Activated naive CD4-positive, alpha-beta T cell treated with anti-CD3 and anti-CD28 coated beads, Interleukin-2, amount 10 ng/mL, durations not matched to agents 7 days and 5 days (primary cell): ENCODE results near the gene PRDM2.
A peak's percentile ranks its signal among the peaks of the same experiment; 100 is the strongest.

Experiments
- CTCF ChIA-PET: fragments of 350-600 bp; sonication (Branson Sonifier 250); formaldehyde crosslinking; loops from one replicate; lab custom pipeline; 2021; ENCODE audit warnings: antibody characterized with exemption; lab: Charles Lee
- DNase-seq: peaks from one replicate; pipeline ENCODE4 v3.0.0-alpha.2; 2020
- H3K27ac Mint-ChIP-seq: one replicate; pipeline ENCODE4 v1.8.0; 2021; ENCODE audit warnings: mild to moderate bottlenecking, moderate library complexity, mixed read lengths
- H3K27me3 Mint-ChIP-seq: one replicate; pipeline ENCODE4 v1.8.0; 2021; ENCODE audit warnings: mild to moderate bottlenecking, mixed read lengths
- H3K36me3 Mint-ChIP-seq: one replicate; pipeline ENCODE4 v1.8.0; 2021; ENCODE audit warnings: mixed read lengths
- H3K4me1 Mint-ChIP-seq: one replicate; pipeline ENCODE4 v1.8.0; 2021; ENCODE audit warnings: mixed read lengths
- H3K4me3 Mint-ChIP-seq: one replicate; pipeline ENCODE4 v1.8.0; 2021; ENCODE audit warnings: mild to moderate bottlenecking, moderate library complexity, mixed read lengths
- H3K9me3 Mint-ChIP-seq: one replicate; pipeline ENCODE4 v1.8.0; 2021; ENCODE audit warnings: mixed read lengths

PRDM2 gene

GRCh38 chr1:13784971-13785370, 85.0 kb downstream of the PRDM2 start:
- Mint-ChIP-seq H3K9me3 (no peaks in the 10 kb centered on the region), H3K27me3 (no peaks in the 10 kb centered on the region), H3K27ac (no peak overlapping the region), H3K36me3 (peaks cover 66% of the 10 kb centered on the region), H3K4me1 (peaks cover 16% of the 10 kb centered on the region), H3K4me3 (no peak overlapping the region)
- no peak for DNase-seq
- CTCF ChIA-PET: no interaction called here

GRCh38 chr1:13786541-13786940, 86.6 kb downstream of the PRDM2 start:
- Mint-ChIP-seq H3K27me3 (no peaks in the 10 kb centered on the region), H3K9me3 (no peaks in the 10 kb centered on the region), H3K27ac (no peak overlapping the region), H3K4me1 (peaks cover 12% of the 10 kb centered on the region), H3K4me3 (no peak overlapping the region), H3K36me3 (peaks cover 61% of the 10 kb centered on the region)
- CTCF ChIA-PET: no interaction called here
- DNase-seq: no peak

DNA sequence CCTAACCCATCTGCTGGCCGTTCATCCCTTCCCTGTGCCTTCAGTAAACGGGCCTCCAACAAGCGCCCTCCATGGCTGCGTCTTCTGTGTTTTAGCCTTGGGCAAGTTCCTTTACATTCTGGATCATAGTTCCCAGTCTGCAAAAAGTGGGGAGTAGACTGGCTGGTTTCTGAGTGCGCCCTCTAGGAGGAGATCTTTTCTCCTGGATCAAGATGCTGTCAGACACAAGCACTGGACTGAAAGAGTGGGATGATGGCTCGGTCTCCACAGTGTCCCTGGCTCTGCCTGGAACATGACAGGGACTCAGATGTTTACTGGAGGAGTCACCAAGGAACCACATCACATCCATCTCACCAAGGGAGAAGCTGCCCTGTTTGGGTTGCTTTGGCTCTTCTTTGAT, 88.8 kb downstream of the PRDM2 start:
- DNase-seq: no peak
- Mint-ChIP-seq H3K9me3 (no peaks in the 10 kb centered on the region), H3K27me3 (no peaks in the 10 kb centered on the region), H3K4me3 (no peak overlapping the region), H3K36me3 (peaks cover 44% of the 10 kb centered on the region), H3K4me1 (peaks cover 10% of the 10 kb centered on the region), H3K27ac (peak overlapping the region; percentile 45)
- CTCF ChIA-PET: no interaction called here

DNA sequence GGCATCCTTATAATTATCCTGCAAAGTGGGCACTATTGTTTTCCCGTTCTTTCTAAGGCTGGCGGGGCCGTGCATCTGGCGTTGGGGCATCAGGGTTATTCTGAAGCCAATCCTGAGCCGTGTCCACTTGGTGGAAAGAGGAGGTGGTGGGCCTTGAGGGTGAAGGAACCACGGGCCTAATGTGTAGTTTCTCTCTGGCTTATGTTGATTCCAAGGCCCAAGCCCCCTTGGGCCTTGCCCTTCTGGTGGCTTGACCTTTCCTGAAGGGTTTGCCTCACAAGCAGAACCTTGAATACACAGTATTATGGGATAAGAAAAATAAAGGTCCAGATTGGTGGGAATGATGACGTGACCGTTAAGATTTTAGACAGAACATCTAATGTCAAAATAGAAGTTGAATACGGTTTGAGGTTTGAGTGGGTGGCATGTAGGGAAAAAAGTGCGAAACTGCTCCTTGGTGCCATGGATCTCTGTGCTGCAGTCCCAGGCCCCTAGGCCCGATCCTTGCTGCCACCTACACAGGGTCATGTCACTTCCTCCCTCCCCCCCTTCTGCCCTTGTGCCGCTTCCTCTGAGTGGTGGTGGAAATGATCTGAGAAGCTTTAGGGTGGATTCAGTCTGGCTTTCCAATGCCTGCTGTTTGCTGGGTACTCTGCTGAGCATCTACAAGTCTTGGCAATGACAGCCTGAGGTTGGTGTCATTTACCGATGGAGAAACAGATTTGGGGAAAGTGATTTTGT, 90.5 kb downstream of the PRDM2 start:
- H3K4me1 Mint-ChIP-seq: peaks cover 10% of the 10 kb centered on the region
- no peak overlapping the region for H3K4me3 Mint-ChIP-seq
- no peaks in the 10 kb centered on the region for H3K27me3 Mint-ChIP-seq
- CTCF ChIA-PET: no interaction called here
- peaks cover 44% of the 10 kb centered on the region for H3K36me3 Mint-ChIP-seq
- DNase-seq: no peak
- no peak overlapping the region for H3K27ac Mint-ChIP-seq
- no peaks in the 10 kb centered on the region for H3K9me3 Mint-ChIP-seq

DNA sequence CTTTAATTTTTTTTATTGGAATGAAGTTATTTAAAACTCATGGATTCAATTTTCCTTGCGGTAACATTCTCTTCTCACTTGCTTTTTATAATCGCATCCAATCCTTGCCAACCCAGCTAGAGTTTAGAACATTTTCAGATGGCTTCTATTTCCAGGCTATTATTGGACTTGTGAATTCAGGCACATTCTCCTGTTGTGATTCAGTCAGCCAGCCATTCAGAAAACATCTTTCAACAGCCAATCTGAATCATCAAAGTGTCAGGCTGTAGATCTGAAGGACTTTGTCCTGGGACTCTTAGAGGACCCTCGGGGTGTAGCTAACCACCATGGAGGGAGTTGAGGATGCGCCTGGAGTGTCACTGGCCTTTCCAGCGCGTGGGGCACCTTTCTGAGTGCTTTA, 92.4 kb downstream of the PRDM2 start:
- CTCF ChIA-PET: no interaction called here

DNA sequence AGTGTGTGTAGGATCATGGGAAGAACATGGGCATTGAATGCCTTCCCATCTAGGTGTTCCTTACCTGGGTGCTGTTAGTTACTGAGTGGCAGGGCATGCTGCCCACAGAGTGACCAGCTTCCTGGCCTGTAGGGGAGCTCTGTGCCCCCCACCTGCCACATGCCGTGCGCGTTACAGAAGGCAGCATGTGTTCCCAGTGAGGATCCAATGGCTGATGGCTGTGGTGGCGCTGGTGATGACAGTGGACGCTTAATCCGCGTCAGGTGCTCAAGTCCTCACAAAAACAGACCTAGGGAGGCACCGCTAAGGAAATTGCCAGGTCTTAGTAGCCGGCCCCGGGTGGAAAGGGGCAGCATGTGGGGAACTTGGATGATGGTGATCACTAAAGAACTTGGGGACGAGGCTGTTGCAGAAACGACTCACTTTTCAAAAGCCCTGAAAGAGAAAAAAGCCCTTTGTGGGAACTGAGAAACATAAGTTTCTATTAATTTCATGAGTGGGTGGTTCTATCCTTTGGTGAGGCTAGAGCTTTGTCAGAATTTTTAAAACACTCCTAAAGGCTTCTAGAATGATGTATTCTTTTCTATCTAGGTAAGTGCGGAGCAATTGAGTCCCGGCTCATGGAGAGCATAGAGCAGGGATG, 93.2 kb downstream of the PRDM2 start:
- Mint-ChIP-seq H3K27me3 (no peaks in the 10 kb centered on the region), H3K4me1 (peaks cover 18% of the 10 kb centered on the region), H3K4me3 (no peak overlapping the region), H3K36me3 (peaks cover 40% of the 10 kb centered on the region), H3K9me3 (no peaks in the 10 kb centered on the region), H3K27ac (no peak overlapping the region)
- CTCF ChIA-PET: interaction anchor here (1.3 kb wide), 1 partner anchor 9 kb away, joined by 3 read pairs; no protein-coding TSS in a partner anchor
- no peak for DNase-seq

More for the DNA sequence above, 92.4 kb downstream of the PRDM2 start:
- no peak overlapping the region for H3K27ac Mint-ChIP-seq
- no peaks in the 10 kb centered on the region for H3K27me3 Mint-ChIP-seq
- peaks cover 16% of the 10 kb centered on the region for H3K4me1 Mint-ChIP-seq
- peaks cover 46% of the 10 kb centered on the region for H3K36me3 Mint-ChIP-seq
- H3K9me3 Mint-ChIP-seq: no peaks in the 10 kb centered on the region
- no peak overlapping the region for H3K4me3 Mint-ChIP-seq
- DNase-seq: no peak

- Mint-ChIP-seq H3K4me3 (no peak overlapping the region), H3K36me3 (peaks cover 32% of the 10 kb centered on the region), H3K27ac (no peak overlapping the region), H3K9me3 (no peaks in the 10 kb centered on the region), H3K27me3 (no peaks in the 10 kb centered on the region), H3K4me1 (peaks cover 18% of the 10 kb centered on the region)
- no peak for DNase-seq
- CTCF ChIA-PET: interaction anchor here (1.2 to 1.3 kb wide), 2 partner anchors 10 to 34 kb away, joined by 3 read pairs; no protein-coding TSS in a partner anchor
Observed at GRCh38 chr1:13794231-13795187, 94.5 kb downstream of the PRDM2 start.

DNA sequence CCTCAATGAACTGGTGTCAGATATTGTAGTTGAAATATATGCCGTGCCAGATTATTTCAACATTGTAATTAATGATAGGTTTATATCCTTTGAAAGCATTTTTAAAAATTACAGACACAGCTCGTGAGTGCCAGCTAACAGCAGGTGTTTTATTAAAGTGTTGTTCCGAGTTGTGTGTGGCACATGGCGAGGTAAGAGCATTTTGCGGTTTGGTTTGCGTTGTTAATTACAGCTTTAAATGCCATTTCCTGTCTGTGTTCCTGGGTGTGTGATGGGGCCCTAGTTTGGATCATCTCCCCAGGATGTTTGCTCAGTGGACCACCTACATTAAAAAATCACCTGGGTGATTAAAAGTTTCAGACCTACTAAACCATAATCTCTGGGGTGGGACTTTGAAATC, 97.4 kb downstream of the PRDM2 start:
- DNase-seq: no peak
- Mint-ChIP-seq H3K27me3 (no peaks in the 10 kb centered on the region), H3K27ac (peak overlapping the region; percentile 55), H3K36me3 (peaks cover 25% of the 10 kb centered on the region), H3K4me1 (peaks cover 14% of the 10 kb centered on the region), H3K9me3 (no peaks in the 10 kb centered on the region), H3K4me3 (no peak overlapping the region)
- CTCF ChIA-PET: no interaction called here

- peaks cover 20% of the 10 kb centered on the region for H3K36me3 Mint-ChIP-seq
- H3K4me1 Mint-ChIP-seq: peaks cover 14% of the 10 kb centered on the region
- DNase-seq: no peak
- no peaks in the 10 kb centered on the region for H3K9me3 Mint-ChIP-seq
- CTCF ChIA-PET: no interaction called here
- no peak overlapping the region for H3K27ac Mint-ChIP-seq
- no peak overlapping the region for H3K4me3 Mint-ChIP-seq
- H3K27me3 Mint-ChIP-seq: no peaks in the 10 kb centered on the region
Observed at GRCh38 chr1:13798120-13798519, 98.1 kb downstream of the PRDM2 start.

DNA sequence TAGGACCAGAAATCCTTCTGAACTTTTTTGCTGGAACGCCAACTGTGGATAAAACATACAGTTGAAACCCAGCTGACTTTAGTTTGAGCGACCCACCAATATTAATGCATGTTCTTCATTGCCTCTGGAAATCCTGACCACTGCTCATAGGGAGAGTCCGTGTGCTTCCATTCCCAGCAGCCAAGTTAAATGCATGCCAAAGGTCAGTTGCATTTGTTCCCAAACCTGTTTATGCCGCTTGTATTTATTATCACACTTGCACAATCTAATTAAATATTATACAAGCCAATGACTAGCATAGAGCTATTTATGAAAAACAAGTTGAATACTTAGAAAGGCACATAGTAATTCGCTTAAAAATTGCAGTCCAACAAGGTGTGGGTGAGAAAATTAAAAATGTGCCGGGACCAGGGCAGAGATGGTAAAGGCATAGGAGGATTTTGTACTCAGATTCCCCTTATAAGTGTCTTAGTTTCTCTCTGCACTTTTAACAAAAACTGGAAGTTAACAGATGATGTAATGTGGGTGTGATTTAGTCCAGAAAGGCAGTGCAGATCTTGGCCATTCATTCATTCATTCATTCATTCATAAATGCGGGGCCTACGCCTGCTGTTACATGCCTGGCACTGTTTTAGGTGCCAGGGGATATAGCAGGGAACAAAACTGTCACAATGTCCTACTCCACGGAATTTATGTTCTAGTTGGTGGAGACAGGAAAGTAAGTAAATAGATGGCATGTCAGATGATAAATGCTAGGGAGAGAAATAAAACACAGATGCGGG, 99.7 kb downstream of the PRDM2 start:
- H3K4me1 Mint-ChIP-seq: peaks cover 14% of the 10 kb centered on the region
- no peaks in the 10 kb centered on the region for H3K9me3 Mint-ChIP-seq
- CTCF ChIA-PET: interaction anchor here (0.6 kb wide), 1 partner anchor 84 kb away, joined by 3 read pairs; no protein-coding TSS in a partner anchor
- H3K27me3 Mint-ChIP-seq: no peaks in the 10 kb centered on the region
- no peak for DNase-seq
- H3K4me3 Mint-ChIP-seq: no peak overlapping the region
- peaks cover 15% of the 10 kb centered on the region for H3K36me3 Mint-ChIP-seq
- H3K27ac Mint-ChIP-seq: no peak overlapping the region

DNA sequence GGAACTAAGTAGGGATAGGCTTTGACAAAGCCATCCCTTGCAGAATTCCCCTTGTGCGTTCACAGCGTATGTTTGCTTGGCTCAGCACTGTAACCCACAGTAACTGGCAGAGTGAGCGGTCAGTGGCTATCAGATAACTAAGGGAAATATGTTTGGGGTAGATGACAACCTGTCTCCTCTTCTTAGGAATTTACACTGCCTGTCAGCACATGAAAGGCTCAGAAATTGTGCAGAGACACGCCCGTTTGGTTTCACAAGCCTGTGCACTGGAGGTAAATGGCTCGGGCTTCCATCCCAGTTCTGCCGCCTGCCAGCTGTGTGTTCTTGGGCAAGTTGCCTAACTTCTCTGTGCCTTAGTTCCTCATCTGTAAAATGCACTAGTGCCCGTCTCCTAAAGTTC, 101.2 kb downstream of the PRDM2 start:
- H3K27me3 Mint-ChIP-seq: no peaks in the 10 kb centered on the region
- peaks cover 4% of the 10 kb centered on the region for H3K36me3 Mint-ChIP-seq
- CTCF ChIA-PET: no interaction called here
- H3K4me1 Mint-ChIP-seq: peaks cover 14% of the 10 kb centered on the region
- H3K4me3 Mint-ChIP-seq: no peak overlapping the region
- no peaks in the 10 kb centered on the region for H3K9me3 Mint-ChIP-seq
- H3K27ac Mint-ChIP-seq: no peak overlapping the region
- DNase-seq: no peak

DNA sequence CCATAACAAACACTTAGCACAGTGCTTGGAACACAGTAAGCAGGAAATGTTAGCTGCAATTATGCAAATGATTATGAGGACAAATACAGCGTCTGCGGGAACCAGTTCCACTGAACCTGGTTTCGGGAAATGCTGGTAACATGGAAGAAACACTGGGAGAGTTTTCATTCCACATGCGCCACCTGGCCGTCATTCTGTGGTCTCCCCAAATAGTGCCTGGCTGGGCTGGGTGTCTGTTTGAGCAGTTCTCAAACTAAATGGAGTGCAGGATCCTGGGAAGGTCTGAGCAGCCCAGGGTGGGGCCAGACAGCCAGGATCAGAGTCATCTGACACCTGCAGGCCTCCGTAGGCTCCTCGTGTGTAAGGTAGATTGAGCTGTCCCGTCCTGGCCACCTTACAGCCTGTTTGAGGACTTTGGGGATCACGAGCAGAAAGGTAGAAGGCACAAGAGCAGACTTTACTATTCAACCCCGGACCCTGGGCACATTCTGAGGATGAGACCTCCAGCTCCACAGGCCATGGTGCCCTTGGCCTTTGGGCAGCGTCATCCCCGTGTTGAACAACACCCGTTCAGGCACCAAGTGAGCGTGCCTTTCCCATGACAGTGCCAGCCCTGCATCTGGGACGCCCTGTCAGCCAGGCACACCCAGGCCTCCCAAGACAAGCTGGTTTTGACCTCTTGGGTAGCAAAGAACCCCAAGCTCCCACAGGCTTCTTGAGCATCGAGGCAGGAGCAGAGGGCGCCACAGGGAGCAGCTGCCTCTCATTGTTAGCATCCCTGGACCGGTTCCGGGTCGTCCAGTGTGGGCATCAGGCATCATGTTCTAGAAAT, 101.9 kb downstream of the PRDM2 start:
- H3K27me3 Mint-ChIP-seq: no peaks in the 10 kb centered on the region
- CTCF ChIA-PET: interaction anchor here (1.2 kb wide), 1 partner anchor 137 kb away, joined by 4 read pairs; no protein-coding TSS in a partner anchor
- peaks cover 14% of the 10 kb centered on the region for H3K4me1 Mint-ChIP-seq
- H3K27ac Mint-ChIP-seq: peak overlapping the region; percentile 42
- no peaks in the 10 kb centered on the region for H3K9me3 Mint-ChIP-seq
- H3K4me3 Mint-ChIP-seq: no peak overlapping the region
- DNase-seq: no peak
- peaks cover 3% of the 10 kb centered on the region for H3K36me3 Mint-ChIP-seq
